Prostate gland (tissue), 2 donors: ENCODE data around the gene C22orf23. TPM values are rescaled to one million over a fixed set of nuclear protein-coding genes. Genes with fewer than 3 reads are reported as not detected.

Experiments used
- DNase-seq: peaks from one replicate; pipeline ENCODE4 v3.0.0-alpha.2; 2019; ENCODE audit warnings: low spot score
- H3K27ac ChIP-seq, 2 donors: fragments of 200-600 bp; sonication (generic); 2 replicates each; pipeline ENCODE4 v1.5.1; 2017 to 2019
- H3K27me3 ChIP-seq: fragments of 200-600 bp; sonication (generic); replicated peaks from 2 replicates; pipeline ENCODE4 v1.5.1; 2019; ENCODE audit not compliant: insufficient read depth
- H3K36me3 ChIP-seq, 2 donors: fragments of 200-600 bp; sonication (generic); 1 replicate in 1 of 2; 2 replicates in 1 of 2; pipeline versions ENCODE4 v1.5.1 to v1.8.1; 2017 to 2019
- H3K4me1 ChIP-seq: fragments of 200-600 bp; sonication (generic); replicated peaks from 2 replicates; pipeline ENCODE4 v1.5.1; 2019
- H3K4me3 ChIP-seq, 2 donors: fragments of 200-600 bp; sonication (generic); 2 replicates each; pipeline ENCODE4 v1.5.1; 2017 to 2019
- H3K9me3 ChIP-seq: fragments of 200-600 bp; sonication (generic); 2 replicates; pipeline ENCODE4 v1.5.1; 2017
- POLR2AphosphoS5 ChIP-seq: sonication (generic); formaldehyde crosslinking; IDR thresholded peaks from one replicate; pipeline ENCODE4 v1.6.1; 2017; ENCODE audit warnings: antibody characterized with exemption
- WGBS: methylation state at CpG from one replicate; pipeline ENCODE4 v1.1.5; 2018; 5-methylcytosine and 5-hydroxymethylcytosine counted together
- intact Hi-C: fragments of 100-400 bp; cut with DNase I; formaldehyde crosslinking; loops from one replicate; pipeline ENCODE4 v1.14.2; 2022
- microRNA-seq: library from miRNA; unstranded; fragments of <30 nt; microRNA quantifications from one replicate; pipeline ENCODE4, GENCODE V29; 2016
- total RNA-seq, 2 donors: library from RNA; depleted of rRNA; stranded (reverse); fragments of >200 nt; gene quantifications; one replicate each; pipeline ENCODE4 v1.1.0, GENCODE V29; 2016
- TF ChIP-seq, protein P1 (sequence below), 4 experiments: fragments of 200-600 bp in 2 of 4; fragments of 450-650 bp in 2 of 4; sonication (generic) in 2 of 4; IDR thresholded peaks; 1 replicate in 3 of 4; 2 replicates in 1 of 4; pipeline ENCODE4 v1.5.1; 2016 to 2019; ENCODE audit warnings: antibody characterized with exemption in 4 of 4, mild to moderate bottlenecking in 2 of 4, moderate library complexity in 2 of 4

The C22orf23 gene
- total RNA-seq, 2 donors from 2014 or later, result 9.7 TPM; not detected in 1

DNA sequence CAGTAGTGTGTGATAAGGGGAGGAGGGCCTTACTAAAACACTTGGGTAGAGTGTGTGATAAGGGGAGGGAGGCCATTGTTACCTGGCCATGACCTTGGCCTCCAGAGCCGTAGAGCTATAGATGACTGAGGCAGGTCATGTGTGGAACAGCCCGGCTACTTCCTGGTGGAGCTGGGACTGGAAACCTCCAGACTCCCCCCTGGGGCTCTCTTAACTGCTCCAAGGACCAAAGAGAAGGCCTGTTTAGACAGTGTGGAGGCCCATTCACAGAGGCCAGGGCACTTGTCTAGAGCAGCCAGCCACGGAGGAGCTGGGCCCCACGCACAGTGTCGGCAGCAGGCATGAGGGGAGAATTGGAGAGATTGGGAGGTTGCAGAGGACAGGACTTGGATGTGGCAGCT, 59.8 kb downstream of the C22orf23 start:
- 84% methylated on average over 5 of the region's 5 CpGs for WGBS

More for the DNA sequence above, 59.8 kb downstream of the C22orf23 start:
- peaks cover 0 to 6% of the 10 kb centered on the region in 2 donors for H3K36me3 ChIP-seq
- H3K9me3 ChIP-seq, result no peaks in the 10 kb centered on the region
- TF ChIP-seq, protein P1, sequence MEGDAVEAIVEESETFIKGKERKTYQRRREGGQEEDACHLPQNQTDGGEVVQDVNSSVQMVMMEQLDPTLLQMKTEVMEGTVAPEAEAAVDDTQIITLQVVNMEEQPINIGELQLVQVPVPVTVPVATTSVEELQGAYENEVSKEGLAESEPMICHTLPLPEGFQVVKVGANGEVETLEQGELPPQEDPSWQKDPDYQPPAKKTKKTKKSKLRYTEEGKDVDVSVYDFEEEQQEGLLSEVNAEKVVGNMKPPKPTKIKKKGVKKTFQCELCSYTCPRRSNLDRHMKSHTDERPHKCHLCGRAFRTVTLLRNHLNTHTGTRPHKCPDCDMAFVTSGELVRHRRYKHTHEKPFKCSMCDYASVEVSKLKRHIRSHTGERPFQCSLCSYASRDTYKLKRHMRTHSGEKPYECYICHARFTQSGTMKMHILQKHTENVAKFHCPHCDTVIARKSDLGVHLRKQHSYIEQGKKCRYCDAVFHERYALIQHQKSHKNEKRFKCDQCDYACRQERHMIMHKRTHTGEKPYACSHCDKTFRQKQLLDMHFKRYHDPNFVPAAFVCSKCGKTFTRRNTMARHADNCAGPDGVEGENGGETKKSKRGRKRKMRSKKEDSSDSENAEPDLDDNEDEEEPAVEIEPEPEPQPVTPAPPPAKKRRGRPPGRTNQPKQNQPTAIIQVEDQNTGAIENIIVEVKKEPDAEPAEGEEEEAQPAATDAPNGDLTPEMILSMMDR (IDR thresholded peaks at IDR 0.05), result no peak
- TF ChIP-seq POLR2AphosphoS5, result no peak
- no peak for DNase-seq
- H3K4me1 ChIP-seq, result no peaks in the 10 kb centered on the region
- H3K27ac ChIP-seq, result peak overlapping the region; percentile 19 to 24
- intact Hi-C loops, result no loop called here
- H3K27me3 ChIP-seq, result no peaks in the 10 kb centered on the region
- no peak overlapping the region for H3K4me3 ChIP-seq

Small RNA genes lying within 50 kb of the gene (microRNA-seq; reads per million reads assigned to microRNA genes)
- gene MIR4534 (not detected), gene MIR6820 (1.5 reads per million, percentile 18 among the genes with 10 or more reads in this experiment)

Other genes starting within 250 kb of the C22orf23 start
- gene GCAT, start 145.7 kb downstream of the C22orf23 start, total RNA-seq, result 10 to 100 TPM; 37.8 to 92.7 TPM
- gene GALR3, start 130.2 kb downstream of the C22orf23 start, total RNA-seq, result under 1 TPM in 1 of 2 donors, not detected in 1; 0.85 TPM
- gene ANKRD54, start 109.3 kb downstream of the C22orf23 start, total RNA-seq, result 10 to 100 TPM; 72.4 to 94.5 TPM
- gene EIF3L, start 104.2 kb downstream of the C22orf23 start, total RNA-seq, result 100 to 1,000 TPM; 385 to 501 TPM
- 10 to 100 TPM; 42.8 to 62.8 TPM for gene MICALL1, start 47.3 kb downstream of the C22orf23 start, total RNA-seq
- gene POLR2F, start 98 bp upstream of the C22orf23 start, total RNA-seq, result 100 to 1,000 TPM in 1 of 2 donors, 10 to 100 TPM in 1; 63.1 to 157 TPM
- 1 to 10 TPM; 3.3 to 8.1 TPM for gene SOX10, start 31.0 kb upstream of the C22orf23 start, total RNA-seq
- gene PICK1, start 103.8 kb upstream of the C22orf23 start, total RNA-seq, result 100 to 1,000 TPM in 1 of 2 donors, 10 to 100 TPM in 1; 90.0 to 114 TPM
- under 1 TPM; 0.28 to 0.59 TPM for gene SLC16A8, start 130.6 kb upstream of the C22orf23 start, total RNA-seq
- gene BAIAP2L2, start 157.1 kb upstream of the C22orf23 start, total RNA-seq, result 1 to 10 TPM in 1 of 2 donors, under 1 TPM in 1; 0.14 to 5.5 TPM
- 100 to 1,000 TPM in 1 of 2 donors, 10 to 100 TPM in 1; 61.5 to 138 TPM for gene PLA2G6, start 228.2 kb upstream of the C22orf23 start, total RNA-seq
- 10 to 100 TPM; 23.6 to 26.0 TPM for gene MAFF, start 248.4 kb upstream of the C22orf23 start, total RNA-seq